HEK293T (cell line): ENCODE results near the gene S1PR2.

Source experiments
- CTCF ChIA-PET: fragments of 350-600 bp; formaldehyde crosslinking; extraction: SDS; loops from one replicate; lab custom pipeline; 2021; ENCODE audit warnings: antibody characterized with exemption, inconsistent platforms; lab: Yijun Ruan, JAX
- POLR2A ChIA-PET: fragments of 350-600 bp; formaldehyde crosslinking; extraction: SDS; loops from one replicate; lab custom pipeline; 2020; ENCODE audit warnings: antibody characterized with exemption, inconsistent platforms; lab: Yijun Ruan, JAX
- DNase-seq: peaks from one replicate; pipeline ENCODE4 v3.0.0; 2012; ENCODE audit warnings: mixed read lengths; ENCODE audit errors: extremely low spot score
- ARNT ChIP-seq: fragments of 450-650 bp; IDR thresholded peaks from 2 replicates; pipeline ENCODE4 v1.6.1; 2017; ENCODE audit warnings: mild to moderate bottlenecking
- BHLHE40 ChIP-seq: fragments of 450-650 bp; IDR thresholded peaks from 2 replicates; pipeline ENCODE4 v1.6.1; 2016; ENCODE audit warnings: mild to moderate bottlenecking, moderate library complexity, borderline replicate concordance
- CTBP1 ChIP-seq: fragments of 450-650 bp; IDR thresholded peaks from 2 replicates; pipeline ENCODE4 v1.6.1; 2016; ENCODE audit warnings: borderline replicate concordance
- ELF4 ChIP-seq: fragments of 450-650 bp; IDR thresholded peaks from 2 replicates; pipeline ENCODE4 v1.6.1; 2017; ENCODE audit warnings: antibody characterized with exemption
- FOXA1 ChIP-seq: fragments of 450-650 bp; IDR thresholded peaks from 2 replicates; pipeline ENCODE4 v1.6.1; 2016; ENCODE audit warnings: mild to moderate bottlenecking
- FOXK2 ChIP-seq: fragments of 450-650 bp; IDR thresholded peaks from 2 replicates; pipeline ENCODE4 v1.6.1; 2016; ENCODE audit warnings: mild to moderate bottlenecking
- FOXM1 ChIP-seq: fragments of 450-650 bp; IDR thresholded peaks from 2 replicates; pipeline ENCODE4 v1.6.1; 2017; ENCODE audit warnings: mild to moderate bottlenecking, borderline replicate concordance
- HDGF ChIP-seq: fragments of 450-650 bp; IDR thresholded peaks from 2 replicates; pipeline ENCODE4 v1.6.1; 2017; ENCODE audit warnings: antibody characterized with exemption, borderline replicate concordance
- L3MBTL2 ChIP-seq: fragments of 450-650 bp; conservative IDR thresholded peaks from 2 replicates; pipeline ENCODE4 v1.6.1; 2016; ENCODE audit warnings: mild to moderate bottlenecking
- LEF1 ChIP-seq: fragments of 450-650 bp; IDR thresholded peaks from 2 replicates; pipeline ENCODE4 v1.6.1; 2017; ENCODE audit warnings: mild to moderate bottlenecking, borderline replicate concordance
- NFRKB ChIP-seq: fragments of 450-650 bp; IDR thresholded peaks from 2 replicates; pipeline ENCODE4 v1.6.1; 2016; ENCODE audit warnings: mild to moderate bottlenecking, moderate library complexity
- SP1 ChIP-seq: fragments of 450-650 bp; IDR thresholded peaks from 2 replicates; pipeline ENCODE4 v1.6.1; 2017
- SUZ12 ChIP-seq: fragments of 450-650 bp; IDR thresholded peaks from 2 replicates; pipeline ENCODE4 v1.6.1; 2016; ENCODE audit warnings: mild to moderate bottlenecking
- TARDBP ChIP-seq: fragments of 450-650 bp; IDR thresholded peaks from 2 replicates; pipeline ENCODE4 v1.6.1; 2016
- ZNF384 ChIP-seq: fragments of 450-650 bp; IDR thresholded peaks from 2 replicates; pipeline ENCODE4 v1.6.1; 2016
- TF ChIP-seq, protein P1 (sequence below): fragments of 450-650 bp; IDR thresholded peaks from 2 replicates; pipeline ENCODE4 v1.6.1; 2016

The S1PR2 gene

DNA sequence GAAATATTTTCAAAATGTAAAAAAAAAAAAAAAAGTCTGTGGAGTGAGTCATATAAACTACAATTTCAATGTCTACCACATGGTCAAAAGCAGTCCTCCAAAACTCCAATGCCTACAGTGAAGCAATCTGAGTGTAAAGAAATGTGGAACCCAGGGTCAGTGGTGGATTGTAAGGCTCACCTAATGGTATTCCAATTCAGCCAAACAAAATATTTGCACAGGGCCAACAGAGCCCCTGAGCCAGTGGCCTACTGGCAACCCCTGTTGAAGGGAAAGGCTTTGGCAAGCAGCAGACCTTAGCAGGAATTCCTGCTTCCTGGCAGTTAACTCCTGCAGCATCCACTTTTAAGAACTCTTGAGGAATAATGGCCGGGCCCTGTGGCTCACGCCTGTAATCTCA, 39.8 kb downstream of the S1PR2 start:
- ChIA-PET POLR2A (no interaction called here), CTCF (no interaction called here)
- DNase-seq: no peak
- TF ChIP-seq SP1 (no peak), BHLHE40 (no peak), FOXK2 (no peak), TARDBP (no peak), L3MBTL2 (no peak), FOXA1 (no peak), ARNT (no peak), NFRKB (no peak), ZNF384 (no peak), LEF1 (no peak), CTBP1 (no peak), ELF4 (no peak), HDGF (no peak), SUZ12 (no peak), FOXM1 (no peak)
- TF ChIP-seq, protein P1, sequence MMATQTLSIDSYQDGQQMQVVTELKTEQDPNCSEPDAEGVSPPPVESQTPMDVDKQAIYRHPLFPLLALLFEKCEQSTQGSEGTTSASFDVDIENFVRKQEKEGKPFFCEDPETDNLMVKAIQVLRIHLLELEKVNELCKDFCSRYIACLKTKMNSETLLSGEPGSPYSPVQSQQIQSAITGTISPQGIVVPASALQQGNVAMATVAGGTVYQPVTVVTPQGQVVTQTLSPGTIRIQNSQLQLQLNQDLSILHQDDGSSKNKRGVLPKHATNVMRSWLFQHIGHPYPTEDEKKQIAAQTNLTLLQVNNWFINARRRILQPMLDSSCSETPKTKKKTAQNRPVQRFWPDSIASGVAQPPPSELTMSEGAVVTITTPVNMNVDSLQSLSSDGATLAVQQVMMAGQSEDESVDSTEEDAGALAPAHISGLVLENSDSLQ: no peak

DNA sequence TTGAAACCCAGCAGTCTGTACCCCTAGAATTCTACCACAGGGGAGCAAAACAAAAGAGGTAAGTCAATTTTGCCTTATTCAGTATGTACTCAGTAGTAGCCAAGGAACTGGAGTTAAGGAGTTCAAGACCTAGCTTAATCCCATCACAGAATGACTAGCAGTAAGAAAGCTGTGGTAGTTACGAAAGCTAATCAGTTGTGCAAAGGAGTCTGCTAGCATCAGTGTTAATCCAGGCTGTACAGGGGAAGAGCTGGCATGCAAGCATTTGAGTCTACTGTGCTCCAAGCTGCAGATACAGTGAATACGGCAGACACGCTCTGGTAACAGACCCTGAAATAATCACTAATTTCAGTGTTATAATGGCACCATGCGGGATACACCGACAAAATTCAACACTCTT, 41.1 kb downstream of the S1PR2 start:
- TF ChIP-seq FOXM1 (no peak), TARDBP (no peak), FOXK2 (no peak), NFRKB (no peak), CTBP1 (no peak), L3MBTL2 (no peak), SP1 (no peak)
- CTCF ChIA-PET: no interaction called here
- POLR2A ChIA-PET: no interaction called here

DNA sequence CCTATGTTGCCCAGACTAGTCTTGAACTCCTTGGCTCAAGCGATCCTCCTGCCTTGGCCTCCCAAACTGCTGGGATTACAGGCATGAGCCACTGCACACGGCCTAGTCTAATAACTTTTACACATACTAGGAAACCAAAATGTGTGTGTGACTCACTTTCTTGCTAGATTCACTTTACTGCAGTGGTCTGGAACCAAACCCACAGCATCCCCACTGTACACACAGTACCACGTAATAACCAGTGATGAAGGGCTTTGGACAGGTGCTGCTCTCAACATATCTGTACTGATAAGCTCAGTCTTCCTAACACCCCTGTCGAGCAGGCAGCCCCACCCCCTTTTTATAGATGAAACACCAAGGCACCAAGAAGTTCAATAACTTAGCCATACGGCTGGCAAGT, 41.5 kb downstream of the S1PR2 start:
- no peak for TF ChIP-seq FOXM1
- TF ChIP-seq, protein P1: no peak
- no peak for TF ChIP-seq SP1
- ChIA-PET POLR2A (no interaction called here), CTCF (no interaction called here)
- no peak for DNase-seq

More for the DNA sequence above, 41.1 kb downstream of the S1PR2 start:
- no peak for DNase-seq

DNA sequence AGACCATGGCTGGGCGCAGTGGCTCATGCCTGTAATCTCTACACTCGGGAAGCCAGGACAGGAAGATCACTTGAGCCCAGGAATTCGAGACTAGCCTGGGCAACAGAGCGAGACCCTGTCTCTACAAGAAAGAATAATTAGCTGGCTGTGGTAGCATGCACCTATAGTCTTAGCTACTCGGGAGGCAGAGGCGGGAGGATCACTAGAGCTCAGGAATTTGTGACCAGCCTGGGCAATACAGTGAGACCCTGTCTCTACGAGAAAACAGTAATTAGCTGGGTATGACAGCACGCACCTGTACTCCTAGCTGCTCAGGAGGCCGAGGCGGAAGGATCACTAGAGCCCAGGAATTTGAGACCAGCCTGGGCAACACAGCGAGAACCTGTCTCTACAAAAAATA, 43.8 kb downstream of the S1PR2 start:
- TF ChIP-seq BHLHE40 (no peak), ZNF384 (no peak), CTBP1 (no peak), NFRKB (no peak), HDGF (no peak)
- DNase-seq: no peak
- ChIA-PET CTCF (interaction anchor here (0.6 to 1.6 kb wide), 3 partner anchors 63 to 91 kb away, joined by 5 to 8 read pairs (median 7); partner anchors contain the start of gene EIF3G), POLR2A (no interaction called here)

DNA sequence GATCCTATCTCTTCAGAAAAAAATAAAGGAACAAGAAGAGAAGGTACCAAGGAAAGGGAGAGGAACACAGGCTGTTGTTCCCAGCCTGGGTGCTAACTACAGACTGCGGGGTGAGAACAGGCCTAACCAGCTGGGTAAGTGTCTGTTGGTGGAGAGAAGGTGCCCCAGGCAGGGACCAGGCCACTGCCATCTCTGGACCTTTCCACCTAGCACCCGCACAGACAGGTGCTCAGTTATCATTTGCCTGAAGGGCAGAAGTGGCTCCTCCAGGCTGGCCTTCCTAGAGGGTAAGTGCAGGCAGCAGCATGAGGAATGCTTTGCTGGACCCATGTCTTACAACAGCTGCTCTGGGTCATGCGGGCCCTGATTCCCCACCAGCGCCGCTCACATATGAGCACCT, 46.5 kb downstream of the S1PR2 start:
- CTCF ChIA-PET: no interaction called here
- DNase-seq: no peak
- POLR2A ChIA-PET: interaction anchor here (0.9 to 1.0 kb wide), 2 partner anchors 10 kb away, joined by 3 to 4 read pairs; partner anchors contain the start of gene DNMT1

DNA sequence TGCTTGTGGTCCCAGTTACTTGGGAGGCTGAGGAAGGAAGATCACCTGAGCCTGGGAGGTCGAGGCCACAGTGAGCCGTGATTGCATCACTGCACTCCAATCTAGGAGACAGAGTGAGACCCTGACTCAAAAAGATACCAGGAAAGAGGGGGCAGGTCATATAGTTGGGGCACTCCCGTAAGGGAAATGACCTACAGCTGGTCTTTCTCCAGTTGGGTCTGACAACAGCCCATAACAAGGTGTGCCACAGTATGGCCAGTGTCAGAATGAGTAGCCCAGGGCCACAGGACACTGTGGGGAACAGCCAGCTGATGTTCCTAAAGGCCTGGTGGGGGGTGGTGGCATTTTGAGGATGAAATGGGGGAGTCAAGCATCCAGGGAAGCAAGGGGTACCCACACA, 47.2 kb downstream of the S1PR2 start:
- ChIA-PET CTCF (no interaction called here), POLR2A (interaction anchor here (1.0 kb wide), 1 partner anchor 10 kb away, joined by 4 read pairs; the partner anchor contains the start of gene DNMT1)
- no peak for DNase-seq

More for the DNA sequence above, 46.5 kb downstream of the S1PR2 start:
- TF ChIP-seq FOXM1: no peak
- TF ChIP-seq, protein P1: no peak
- no peak for TF ChIP-seq SUZ12
- TF ChIP-seq SP1: no peak
- no peak for TF ChIP-seq FOXK2
- TF ChIP-seq LEF1: no peak

More for the DNA sequence above, 47.2 kb downstream of the S1PR2 start:
- TF ChIP-seq ELF4: no peak
- TF ChIP-seq TARDBP: no peak
- TF ChIP-seq ZNF384: no peak
- no peak for TF ChIP-seq CTBP1
- TF ChIP-seq BHLHE40: no peak
- TF ChIP-seq SP1: no peak
- TF ChIP-seq, protein P1: no peak
- TF ChIP-seq FOXM1: no peak
- no peak for TF ChIP-seq LEF1
- no peak for TF ChIP-seq L3MBTL2
- no peak for TF ChIP-seq NFRKB
- TF ChIP-seq SUZ12: no peak
- TF ChIP-seq FOXA1: no peak
- no peak for TF ChIP-seq ARNT
- TF ChIP-seq FOXK2: no peak
- no peak for TF ChIP-seq HDGF
